GM23338 (cell line): Measurements from ENCODE around the gene MELTF.

ENCODE experiments used
- CREB1 ChIP-seq: fragments of 250-450 bp; sonication (Bioruptor Pico); IDR thresholded peaks from 2 replicates; pipeline ENCODE4 v1.5.0; 2020; ENCODE audit warnings: low read depth, mild to moderate bottlenecking, moderate library complexity
- EZH2 ChIP-seq: fragments of 200-600 bp; sonication (generic); IDR thresholded peaks from one replicate; pipeline ENCODE4 v1.8.0; 2017; ENCODE audit warnings: antibody characterized with exemption, mild to moderate bottlenecking, low read depth; ENCODE audit not compliant: unreplicated experiment
- EZH2phosphoT487 ChIP-seq: fragments of 200-600 bp; sonication (generic); IDR thresholded peaks from one replicate; pipeline ENCODE4 v1.8.1; 2018; ENCODE audit warnings: antibody characterized with exemption; ENCODE audit not compliant: unreplicated experiment
- JUNB ChIP-seq: IDR thresholded peaks from one replicate; pipeline ENCODE4 v1.6.1; 2016; ENCODE audit warnings: antibody characterized with exemption; ENCODE audit not compliant: unreplicated experiment
- NANOG ChIP-seq: IDR thresholded peaks from 2 replicates; pipeline ENCODE4 v1.6.1; 2016; ENCODE audit warnings: antibody characterized with exemption, borderline replicate concordance
- POLR2AphosphoS5 ChIP-seq: IDR thresholded peaks from 2 replicates; pipeline ENCODE4 v1.6.1; 2016; ENCODE audit warnings: antibody characterized with exemption, low read depth
- STAT1 ChIP-seq: IDR thresholded peaks from one replicate; pipeline ENCODE4 v1.6.1; 2016; ENCODE audit warnings: antibody characterized with exemption; ENCODE audit not compliant: unreplicated experiment
- ZNF114 ChIP-seq: fragments of 250-450 bp; sonication (Bioruptor Pico); IDR thresholded peaks from 2 replicates; pipeline ENCODE4 v1.5.0; 2020; ENCODE audit warnings: mild to moderate bottlenecking, moderate library complexity
- ZNF331 ChIP-seq: fragments of 250-450 bp; sonication (Bioruptor Pico); IDR thresholded peaks from 2 replicates; pipeline ENCODE4 v1.5.0; 2020; ENCODE audit warnings: low read depth, mild to moderate bottlenecking, moderate library complexity
- TF ChIP-seq, protein P1 (sequence below), 2 experiments: fragments of 200-600 bp in 1 of 2; sonication (generic) in 1 of 2; conservative IDR thresholded peaks; 2 replicates each; pipeline versions ENCODE4 v1.5.1 to v1.6.1; 2016 to 2017; ENCODE audit warnings: antibody characterized with exemption in 2 of 2, low read depth in 2 of 2, mild to moderate bottlenecking in 2 of 2, moderate library complexity in 1 of 2
- TF ChIP-seq, protein P2 (sequence below): IDR thresholded peaks from one replicate; pipeline ENCODE4 v1.6.1; 2018; ENCODE audit warnings: antibody characterized with exemption; ENCODE audit not compliant: unreplicated experiment
- TF ChIP-seq, protein P3 (sequence below): IDR thresholded peaks from 2 replicates; pipeline ENCODE4 v1.6.1; 2016; ENCODE audit warnings: antibody characterized with exemption
- TF ChIP-seq, protein P4 (sequence below): fragments of 250-450 bp; sonication (Bioruptor Pico); IDR thresholded peaks from 2 replicates; pipeline ENCODE4 v1.5.0; 2020; ENCODE audit warnings: mild to moderate bottlenecking, moderate library complexity

DNA sequence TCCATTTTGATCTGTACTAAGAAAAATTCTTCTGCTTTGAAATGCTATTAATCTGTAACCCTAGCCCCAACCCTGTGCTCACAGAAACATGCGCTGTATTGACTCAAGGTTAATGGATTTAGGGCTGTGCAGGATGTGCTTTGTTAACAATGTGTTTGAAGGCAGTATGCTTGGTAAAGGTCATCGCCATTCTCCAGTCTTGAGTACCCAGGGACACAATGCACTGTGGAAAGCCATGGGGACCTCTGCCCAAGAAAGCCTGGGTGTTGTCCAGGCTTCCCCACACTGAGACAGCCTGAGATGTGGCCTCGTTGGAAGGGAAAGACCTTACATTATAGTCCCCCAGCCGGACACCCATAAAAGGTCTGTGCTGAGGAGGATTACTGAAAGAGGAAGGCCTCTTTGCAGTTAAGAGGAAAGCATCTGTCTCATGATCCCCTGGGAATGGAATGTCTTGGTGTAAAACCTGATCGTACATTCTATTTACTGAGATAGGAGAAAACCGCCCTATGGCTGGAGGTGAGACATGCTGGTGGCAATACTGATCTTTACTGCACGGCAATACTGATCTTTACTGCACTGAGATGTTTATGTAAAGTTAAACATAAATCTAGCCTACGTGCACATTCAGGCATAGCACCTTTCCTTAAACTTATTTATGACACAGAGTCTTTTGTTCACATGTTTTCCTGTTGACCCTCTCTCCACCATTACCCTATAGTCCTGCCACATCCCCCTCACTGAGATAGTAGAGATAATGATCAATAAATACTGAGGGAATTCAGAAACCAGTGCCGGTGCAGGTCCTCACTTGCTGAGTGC is 67.3 kb downstream of the MELTF start:
- TF ChIP-seq, protein P1, sequence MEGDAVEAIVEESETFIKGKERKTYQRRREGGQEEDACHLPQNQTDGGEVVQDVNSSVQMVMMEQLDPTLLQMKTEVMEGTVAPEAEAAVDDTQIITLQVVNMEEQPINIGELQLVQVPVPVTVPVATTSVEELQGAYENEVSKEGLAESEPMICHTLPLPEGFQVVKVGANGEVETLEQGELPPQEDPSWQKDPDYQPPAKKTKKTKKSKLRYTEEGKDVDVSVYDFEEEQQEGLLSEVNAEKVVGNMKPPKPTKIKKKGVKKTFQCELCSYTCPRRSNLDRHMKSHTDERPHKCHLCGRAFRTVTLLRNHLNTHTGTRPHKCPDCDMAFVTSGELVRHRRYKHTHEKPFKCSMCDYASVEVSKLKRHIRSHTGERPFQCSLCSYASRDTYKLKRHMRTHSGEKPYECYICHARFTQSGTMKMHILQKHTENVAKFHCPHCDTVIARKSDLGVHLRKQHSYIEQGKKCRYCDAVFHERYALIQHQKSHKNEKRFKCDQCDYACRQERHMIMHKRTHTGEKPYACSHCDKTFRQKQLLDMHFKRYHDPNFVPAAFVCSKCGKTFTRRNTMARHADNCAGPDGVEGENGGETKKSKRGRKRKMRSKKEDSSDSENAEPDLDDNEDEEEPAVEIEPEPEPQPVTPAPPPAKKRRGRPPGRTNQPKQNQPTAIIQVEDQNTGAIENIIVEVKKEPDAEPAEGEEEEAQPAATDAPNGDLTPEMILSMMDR (conservative IDR thresholded peaks at IDR 0.05; ENCODE audit: low read depth in 2 of 2): no peak
- TF ChIP-seq, protein P2, sequence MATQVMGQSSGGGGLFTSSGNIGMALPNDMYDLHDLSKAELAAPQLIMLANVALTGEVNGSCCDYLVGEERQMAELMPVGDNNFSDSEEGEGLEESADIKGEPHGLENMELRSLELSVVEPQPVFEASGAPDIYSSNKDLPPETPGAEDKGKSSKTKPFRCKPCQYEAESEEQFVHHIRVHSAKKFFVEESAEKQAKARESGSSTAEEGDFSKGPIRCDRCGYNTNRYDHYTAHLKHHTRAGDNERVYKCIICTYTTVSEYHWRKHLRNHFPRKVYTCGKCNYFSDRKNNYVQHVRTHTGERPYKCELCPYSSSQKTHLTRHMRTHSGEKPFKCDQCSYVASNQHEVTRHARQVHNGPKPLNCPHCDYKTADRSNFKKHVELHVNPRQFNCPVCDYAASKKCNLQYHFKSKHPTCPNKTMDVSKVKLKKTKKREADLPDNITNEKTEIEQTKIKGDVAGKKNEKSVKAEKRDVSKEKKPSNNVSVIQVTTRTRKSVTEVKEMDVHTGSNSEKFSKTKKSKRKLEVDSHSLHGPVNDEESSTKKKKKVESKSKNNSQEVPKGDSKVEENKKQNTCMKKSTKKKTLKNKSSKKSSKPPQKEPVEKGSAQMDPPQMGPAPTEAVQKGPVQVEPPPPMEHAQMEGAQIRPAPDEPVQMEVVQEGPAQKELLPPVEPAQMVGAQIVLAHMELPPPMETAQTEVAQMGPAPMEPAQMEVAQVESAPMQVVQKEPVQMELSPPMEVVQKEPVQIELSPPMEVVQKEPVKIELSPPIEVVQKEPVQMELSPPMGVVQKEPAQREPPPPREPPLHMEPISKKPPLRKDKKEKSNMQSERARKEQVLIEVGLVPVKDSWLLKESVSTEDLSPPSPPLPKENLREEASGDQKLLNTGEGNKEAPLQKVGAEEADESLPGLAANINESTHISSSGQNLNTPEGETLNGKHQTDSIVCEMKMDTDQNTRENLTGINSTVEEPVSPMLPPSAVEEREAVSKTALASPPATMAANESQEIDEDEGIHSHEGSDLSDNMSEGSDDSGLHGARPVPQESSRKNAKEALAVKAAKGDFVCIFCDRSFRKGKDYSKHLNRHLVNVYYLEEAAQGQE: no peak
- TF ChIP-seq EZH2: no peak
- TF ChIP-seq POLR2AphosphoS5: no peak
- TF ChIP-seq, protein P3, sequence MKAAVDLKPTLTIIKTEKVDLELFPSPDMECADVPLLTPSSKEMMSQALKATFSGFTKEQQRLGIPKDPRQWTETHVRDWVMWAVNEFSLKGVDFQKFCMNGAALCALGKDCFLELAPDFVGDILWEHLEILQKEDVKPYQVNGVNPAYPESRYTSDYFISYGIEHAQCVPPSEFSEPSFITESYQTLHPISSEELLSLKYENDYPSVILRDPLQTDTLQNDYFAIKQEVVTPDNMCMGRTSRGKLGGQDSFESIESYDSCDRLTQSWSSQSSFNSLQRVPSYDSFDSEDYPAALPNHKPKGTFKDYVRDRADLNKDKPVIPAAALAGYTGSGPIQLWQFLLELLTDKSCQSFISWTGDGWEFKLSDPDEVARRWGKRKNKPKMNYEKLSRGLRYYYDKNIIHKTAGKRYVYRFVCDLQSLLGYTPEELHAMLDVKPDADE: no peak
- TF ChIP-seq JUNB: no peak
- no peak for TF ChIP-seq STAT1
- TF ChIP-seq CREB1 (CRISPR knock-in tag): no peak
- TF ChIP-seq EZH2phosphoT487: no peak
- no peak for TF ChIP-seq NANOG
- TF ChIP-seq ZNF114 (CRISPR knock-in tag): no peak
- TF ChIP-seq, protein P4, sequence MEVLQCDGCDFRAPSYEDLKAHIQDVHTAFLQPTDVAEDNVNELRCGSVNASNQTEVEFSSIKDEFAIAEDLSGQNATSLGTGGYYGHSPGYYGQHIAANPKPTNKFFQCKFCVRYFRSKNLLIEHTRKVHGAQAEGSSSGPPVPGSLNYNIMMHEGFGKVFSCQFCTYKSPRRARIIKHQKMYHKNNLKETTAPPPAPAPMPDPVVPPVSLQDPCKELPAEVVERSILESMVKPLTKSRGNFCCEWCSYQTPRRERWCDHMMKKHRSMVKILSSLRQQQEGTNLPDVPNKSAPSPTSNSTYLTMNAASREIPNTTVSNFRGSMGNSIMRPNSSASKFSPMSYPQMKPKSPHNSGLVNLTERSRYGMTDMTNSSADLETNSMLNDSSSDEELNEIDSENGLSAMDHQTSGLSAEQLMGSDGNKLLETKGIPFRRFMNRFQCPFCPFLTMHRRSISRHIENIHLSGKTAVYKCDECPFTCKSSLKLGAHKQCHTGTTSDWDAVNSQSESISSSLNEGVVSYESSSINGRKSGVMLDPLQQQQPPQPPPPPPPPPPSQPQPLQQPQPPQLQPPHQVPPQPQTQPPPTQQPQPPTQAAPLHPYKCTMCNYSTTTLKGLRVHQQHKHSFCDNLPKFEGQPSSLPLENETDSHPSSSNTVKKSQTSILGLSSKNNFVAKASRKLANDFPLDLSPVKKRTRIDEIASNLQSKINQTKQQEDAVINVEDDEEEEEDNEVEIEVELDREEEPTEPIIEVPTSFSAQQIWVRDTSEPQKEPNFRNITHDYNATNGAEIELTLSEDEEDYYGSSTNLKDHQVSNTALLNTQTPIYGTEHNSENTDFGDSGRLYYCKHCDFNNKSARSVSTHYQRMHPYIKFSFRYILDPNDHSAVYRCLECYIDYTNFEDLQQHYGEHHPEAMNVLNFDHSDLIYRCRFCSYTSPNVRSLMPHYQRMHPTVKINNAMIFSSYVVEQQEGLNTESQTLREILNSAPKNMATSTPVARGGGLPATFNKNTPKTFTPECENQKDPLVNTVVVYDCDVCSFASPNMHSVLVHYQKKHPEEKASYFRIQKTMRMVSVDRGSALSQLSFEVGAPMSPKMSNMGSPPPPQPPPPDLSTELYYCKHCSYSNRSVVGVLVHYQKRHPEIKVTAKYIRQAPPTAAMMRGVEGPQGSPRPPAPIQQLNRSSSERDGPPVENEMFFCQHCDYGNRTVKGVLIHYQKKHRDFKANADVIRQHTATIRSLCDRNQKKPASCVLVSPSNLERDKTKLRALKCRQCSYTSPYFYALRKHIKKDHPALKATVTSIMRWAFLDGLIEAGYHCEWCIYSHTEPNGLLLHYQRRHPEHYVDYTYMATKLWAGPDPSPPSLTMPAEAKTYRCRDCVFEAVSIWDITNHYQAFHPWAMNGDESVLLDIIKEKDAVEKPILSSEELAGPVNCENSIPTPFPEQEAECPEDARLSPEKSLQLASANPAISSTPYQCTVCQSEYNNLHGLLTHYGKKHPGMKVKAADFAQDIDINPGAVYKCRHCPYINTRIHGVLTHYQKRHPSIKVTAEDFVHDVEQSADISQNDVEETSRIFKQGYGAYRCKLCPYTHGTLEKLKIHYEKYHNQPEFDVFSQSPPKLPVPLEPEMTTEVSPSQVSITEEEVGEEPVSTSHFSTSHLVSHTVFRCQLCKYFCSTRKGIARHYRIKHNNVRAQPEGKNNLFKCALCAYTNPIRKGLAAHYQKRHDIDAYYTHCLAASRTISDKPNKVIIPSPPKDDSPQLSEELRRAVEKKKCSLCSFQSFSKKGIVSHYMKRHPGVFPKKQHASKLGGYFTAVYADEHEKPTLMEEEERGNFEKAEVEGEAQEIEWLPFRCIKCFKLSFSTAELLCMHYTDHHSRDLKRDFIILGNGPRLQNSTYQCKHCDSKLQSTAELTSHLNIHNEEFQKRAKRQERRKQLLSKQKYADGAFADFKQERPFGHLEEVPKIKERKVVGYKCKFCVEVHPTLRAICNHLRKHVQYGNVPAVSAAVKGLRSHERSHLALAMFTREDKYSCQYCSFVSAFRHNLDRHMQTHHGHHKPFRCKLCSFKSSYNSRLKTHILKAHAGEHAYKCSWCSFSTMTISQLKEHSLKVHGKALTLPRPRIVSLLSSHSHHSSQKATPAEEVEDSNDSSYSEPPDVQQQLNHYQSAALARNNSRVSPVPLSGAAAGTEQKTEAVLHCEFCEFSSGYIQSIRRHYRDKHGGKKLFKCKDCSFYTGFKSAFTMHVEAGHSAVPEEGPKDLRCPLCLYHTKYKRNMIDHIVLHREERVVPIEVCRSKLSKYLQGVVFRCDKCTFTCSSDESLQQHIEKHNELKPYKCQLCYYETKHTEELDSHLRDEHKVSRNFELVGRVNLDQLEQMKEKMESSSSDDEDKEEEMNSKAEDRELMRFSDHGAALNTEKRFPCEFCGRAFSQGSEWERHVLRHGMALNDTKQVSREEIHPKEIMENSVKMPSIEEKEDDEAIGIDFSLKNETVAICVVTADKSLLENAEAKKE (CRISPR knock-in tag): no peak
- TF ChIP-seq ZNF331 (CRISPR knock-in tag): no peak
